Limb (tissue), 2 donors: Measurements from ENCODE around the gene EBF4.
A peak's percentile ranks its signal among the peaks of the same experiment; 100 is the strongest.

Experiments
- DNase-seq, 2 donors: peaks; one replicate each; pipeline ENCODE4 v3.0.0-alpha.2; 2016; ENCODE audit errors: extremely low spot score in 2 of 2

EBF4 gene, protein sequence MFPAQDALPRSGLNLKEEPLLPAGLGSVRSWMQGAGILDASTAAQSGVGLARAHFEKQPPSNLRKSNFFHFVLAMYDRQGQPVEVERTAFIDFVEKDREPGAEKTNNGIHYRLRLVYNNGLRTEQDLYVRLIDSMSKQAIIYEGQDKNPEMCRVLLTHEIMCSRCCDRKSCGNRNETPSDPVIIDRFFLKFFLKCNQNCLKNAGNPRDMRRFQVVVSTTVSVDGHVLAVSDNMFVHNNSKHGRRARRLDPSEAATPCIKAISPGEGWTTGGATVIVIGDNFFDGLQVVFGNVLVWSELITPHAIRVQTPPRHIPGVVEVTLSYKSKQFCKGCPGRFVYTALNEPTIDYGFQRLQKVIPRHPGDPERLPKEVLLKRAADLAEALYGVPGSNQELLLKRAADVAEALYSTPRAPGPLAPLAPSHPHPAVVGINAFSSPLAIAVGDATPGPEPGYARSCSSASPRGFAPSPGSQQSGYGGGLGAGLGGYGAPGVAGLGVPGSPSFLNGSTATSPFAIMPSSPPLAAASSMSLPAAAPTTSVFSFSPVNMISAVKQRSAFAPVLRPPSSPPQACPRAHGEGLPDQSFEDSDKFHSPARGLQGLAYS

DNA sequence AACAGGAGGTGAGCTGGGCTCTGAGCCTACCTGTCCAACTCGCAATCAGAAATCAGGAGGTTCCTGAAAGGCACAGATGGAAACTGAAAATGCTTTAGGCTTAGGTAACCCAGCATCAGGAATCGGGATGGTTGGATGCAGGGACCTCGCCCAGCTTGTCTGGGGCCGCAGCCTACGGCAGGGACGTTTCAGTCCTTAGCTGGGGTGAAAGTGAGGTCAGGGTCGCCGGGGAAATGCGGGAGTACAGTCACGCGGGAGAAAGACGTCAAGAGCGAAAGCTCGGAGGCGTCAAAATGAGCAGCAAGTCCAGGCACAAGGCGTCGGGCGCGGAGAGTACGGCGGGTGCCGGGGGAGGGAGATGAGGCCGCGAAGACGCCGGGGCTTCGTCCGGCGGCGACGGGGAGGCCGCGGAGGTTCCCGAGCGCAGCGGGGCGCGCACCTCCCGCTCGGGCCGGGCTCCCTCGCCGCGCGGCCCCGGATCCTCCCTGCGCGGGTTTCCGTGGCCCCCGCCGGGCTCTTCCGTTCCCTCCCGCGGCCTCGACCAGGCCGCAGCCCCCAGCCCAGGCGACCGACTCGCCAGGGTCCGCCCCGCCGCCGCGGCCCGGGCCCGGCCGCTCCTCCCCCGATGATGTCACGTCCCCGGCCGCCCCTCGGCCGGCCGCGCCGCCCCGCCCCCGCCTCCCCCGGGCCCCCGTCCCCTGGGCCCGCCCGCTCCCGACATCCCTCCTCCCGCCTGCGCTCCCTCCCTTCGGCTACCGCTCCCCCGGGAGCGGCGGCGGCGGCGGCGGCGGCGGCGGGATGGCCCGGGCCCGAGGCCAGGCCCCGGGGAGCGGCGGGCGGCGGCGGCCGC, at the start of gene EBF4:
EBF4 (plus strand) TSS at position 745 of the 850 bp plus-strand sequence. CDS start 866 bp downstream, outside the sequence.
- DNase-seq = peak in 1 of 2 donors; percentile 74

DNA sequence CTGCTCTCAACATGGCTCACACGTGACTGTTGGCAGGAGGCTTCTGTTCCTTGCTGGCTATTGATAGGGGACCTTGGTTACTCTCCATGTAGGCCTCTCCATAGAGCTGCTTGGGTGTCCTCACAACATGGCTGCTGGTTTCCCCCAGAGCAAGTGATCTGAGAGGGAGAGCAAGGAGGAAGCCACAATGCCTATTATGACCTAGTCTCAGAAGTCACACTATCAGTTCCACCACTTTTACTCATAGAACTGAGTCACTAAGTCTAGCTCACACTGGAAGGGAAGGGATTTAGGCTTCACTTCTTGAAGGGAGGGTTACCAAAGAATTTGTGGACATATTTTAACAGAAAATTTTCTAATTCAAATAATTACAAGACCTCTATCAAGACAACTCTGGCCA, 48.9 kb upstream of the EBF4 start:
- no peak for DNase-seq

DNA sequence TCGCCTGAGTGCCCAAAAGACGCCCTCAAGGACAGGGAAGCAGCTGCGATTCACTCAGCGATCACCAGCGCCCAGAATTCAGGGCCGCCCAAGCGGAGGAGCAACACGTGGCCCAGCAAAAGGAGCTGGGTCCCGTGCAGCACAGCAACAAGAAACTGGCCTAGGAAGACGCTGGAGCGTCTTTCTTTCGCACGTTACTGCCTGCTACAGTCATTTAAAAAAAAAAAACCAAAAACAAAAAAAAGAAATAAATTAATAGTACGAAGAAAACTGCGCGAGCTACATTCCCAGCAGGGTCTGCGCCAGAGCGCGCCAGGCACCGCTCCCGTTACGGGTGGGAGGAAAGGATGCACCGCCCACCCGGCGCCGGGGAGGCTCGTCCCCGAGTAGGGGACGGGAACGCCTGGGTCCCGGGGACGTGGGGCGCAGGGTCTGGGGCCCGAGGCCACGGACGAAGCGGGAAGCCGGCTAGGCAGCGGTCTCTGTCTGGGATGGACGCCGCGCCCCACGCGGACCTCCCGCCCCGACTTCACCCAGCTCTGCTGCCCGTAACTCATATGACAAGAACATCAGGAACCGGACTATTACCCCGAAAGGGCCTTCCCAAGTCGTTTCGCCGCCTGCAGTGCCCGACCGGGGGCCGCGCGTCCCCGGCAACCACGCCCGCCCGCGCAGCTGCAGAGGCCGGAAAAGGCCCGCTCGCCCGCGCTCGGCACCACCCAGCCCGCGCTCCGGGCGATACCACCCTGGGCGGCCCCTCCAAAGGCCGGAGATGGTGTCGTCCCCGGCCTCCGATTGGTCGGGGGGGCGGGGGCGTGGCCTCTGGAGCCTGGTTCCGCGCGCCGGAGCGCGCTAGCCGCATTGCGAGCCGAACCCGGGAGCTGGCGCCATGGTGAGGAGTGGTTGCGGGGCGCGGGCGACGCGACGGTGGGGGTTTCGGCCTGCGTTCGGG, 40.5 kb upstream of the EBF4 start, which contains the start of gene NOP56:
NOP56 (plus strand) TSS at position 861 of the 952 bp plus-strand sequence; CDS start at position 890, 29 bp downstream.
- peak; percentile 92 to 99 for DNase-seq

DNA sequence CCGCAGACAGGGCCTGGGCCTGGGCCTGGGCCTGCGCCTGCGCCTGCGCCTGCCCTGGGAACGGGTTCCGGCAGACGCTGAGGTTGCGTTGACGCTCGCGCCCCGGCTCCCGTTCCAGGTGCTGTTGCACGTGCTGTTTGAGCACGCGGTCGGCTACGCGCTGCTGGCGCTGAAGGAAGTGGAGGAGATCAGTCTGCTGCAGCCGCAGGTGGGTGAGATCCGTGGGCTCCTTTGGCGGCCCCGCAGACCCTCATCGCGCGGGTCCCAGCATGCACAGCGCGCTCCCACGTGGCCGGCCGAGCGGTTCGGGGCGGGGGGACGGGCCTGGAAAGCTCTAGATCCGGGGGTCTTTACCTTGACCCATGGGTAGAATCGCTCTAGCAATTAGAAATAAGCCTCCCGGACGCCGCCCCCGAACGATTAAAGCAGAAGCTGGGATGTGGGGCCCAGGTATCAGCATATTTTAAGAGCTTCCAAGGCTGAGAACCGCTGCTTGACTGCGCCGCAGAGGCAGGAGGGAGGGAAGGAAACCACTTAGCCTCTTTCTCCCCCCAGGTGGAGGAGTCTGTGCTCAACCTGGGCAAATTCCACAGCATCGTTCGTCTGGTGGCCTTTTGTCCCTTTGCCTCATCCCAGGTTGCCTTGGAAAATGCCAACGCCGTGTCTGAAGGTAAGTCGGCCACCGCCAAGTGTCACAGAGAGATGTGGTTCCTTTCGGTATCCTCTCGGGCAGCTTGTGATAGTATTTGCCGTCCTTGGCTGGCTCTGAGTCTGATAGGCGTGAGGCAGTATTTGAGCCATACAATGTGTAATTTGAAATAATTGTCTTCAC, 39.6 kb upstream of the EBF4 start:
- no peak for DNase-seq

DNA sequence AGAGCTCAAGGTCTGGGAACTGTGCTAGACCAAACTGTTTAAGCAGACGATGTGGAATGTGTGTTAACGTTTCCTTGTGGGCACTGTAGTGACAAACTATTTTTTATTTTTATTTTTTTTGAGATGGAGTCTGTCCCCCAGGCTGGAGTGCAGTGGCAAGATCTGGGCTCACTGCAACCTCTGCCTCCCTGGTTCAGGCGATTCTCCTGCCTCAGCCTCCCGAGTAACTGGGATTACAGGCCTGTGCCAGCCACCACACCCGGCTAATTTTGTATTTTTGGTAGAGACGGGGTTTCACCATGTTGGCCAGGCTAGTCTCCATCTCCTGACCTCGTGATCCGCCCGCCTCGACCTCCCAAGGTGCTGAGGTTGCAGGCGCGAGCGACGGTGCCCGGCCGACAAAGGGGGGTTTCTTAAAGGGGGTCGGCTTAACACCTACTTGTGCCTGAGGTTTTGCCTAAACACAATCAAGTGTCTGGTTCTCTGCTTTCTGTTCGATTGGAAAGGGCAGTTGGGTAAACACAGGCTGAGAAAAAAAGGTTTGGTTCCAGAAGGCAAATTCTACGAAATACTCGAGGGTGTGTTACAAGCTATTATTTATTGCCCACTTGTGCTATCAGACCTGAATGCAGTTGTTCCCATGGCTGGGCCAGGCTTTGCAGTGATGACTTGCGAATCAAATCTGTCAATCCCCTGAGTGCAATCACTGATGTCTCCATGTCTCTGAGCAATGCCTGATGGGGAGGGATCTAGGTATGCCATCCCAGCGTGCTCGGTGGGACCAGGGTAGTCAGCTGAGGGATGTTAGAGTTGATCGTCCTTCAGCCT, 38.8 kb upstream of the EBF4 start:
- DNase-seq = no peak

DNA sequence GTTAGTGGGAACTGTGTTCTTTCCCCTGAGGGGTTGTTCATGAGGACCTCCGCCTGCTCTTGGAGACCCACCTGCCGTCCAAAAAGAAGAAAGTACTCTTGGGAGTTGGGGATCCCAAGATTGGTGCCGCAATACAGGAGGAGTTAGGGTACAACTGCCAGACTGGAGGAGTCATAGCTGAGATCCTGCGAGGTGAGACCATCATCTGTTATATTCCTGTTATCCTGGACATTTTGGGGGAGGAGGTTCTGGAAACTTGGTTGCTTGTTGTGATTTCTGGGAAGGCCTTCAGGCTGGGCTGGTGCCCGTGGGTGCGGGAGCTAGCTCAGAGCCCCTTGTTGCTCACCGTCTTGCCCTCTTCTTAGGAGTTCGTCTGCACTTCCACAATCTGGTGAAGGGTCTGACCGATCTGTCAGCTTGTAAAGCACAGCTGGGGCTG, 38.2 kb upstream of the EBF4 start:
- no peak for DNase-seq

DNA sequence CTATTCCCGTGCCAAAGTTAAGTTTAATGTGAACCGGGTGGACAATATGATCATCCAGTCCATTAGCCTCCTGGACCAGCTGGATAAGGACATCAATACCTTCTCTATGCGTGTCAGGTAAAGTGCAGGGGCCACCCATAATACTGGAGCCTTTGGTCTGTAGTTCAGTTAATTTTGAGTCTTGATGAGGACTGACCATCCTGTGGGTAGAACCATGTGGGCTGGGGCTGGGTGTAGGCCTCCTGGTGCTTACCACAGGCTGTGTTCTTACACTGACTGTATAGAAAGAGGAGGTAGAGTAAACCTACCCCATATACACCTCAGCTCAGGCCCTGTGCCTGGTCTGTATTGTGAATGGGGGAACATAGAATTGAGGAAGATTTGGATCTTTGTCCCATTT, 37.7 kb upstream of the EBF4 start:
- DNase-seq = no peak

DNA sequence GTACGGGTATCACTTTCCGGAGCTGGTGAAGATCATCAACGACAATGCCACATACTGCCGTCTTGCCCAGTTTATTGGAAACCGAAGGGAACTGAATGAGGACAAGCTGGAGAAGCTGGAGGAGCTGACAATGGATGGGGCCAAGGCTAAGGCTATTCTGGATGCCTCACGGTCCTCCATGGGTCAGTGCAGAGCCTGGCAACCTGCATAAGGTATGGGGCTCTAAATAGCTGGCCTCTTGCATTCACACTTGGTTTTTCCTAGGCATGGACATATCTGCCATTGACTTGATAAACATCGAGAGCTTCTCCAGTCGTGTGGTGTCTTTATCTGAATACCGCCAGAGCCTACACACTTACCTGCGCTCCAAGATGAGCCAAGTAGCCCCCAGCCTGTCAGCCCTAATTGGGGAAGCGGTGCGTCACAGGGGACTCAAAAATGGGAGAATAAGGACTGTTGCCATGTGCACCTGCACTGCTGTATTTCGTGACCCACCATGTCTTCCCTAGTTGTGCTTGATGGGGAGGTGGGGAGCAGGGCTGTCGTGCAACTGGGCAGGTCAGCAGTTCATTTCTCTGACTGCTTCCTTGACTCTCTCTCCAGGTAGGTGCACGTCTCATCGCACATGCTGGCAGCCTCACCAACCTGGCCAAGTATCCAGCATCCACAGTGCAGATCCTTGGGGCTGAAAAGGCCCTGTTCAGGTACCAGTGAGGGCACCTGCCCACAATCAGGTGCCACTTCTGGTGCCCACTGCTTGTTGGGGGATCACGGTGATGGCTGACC, 37.1 kb upstream of the EBF4 start:
- DNase-seq = no peak

DNA sequence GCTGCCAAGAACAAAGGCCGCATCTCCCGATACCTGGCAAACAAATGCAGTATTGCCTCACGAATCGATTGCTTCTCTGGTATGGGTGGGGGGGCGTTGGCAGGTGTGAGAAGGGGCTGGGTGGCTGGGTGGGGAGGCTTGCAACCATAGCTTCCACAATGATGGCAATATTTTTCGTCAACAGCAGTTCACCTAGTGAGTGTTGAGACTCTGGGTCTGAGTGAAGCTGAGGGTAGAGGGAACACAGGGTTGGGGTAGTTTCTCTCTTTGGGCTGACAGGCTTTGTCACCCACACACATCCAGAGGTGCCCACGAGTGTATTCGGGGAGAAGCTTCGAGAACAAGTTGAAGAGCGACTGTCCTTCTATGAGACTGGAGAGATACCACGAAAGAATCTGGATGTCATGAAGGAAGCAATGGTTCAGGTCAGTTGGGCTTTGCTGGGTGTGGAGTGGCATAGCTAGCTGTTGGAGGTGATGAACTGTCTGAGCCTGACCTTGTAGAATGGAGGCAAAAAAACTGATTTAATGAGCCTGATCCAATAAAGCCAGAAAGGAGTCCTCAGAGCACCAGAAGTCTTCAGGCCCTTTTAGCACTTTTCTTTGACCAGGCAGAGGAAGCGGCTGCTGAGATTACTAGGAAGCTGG, 36.0 kb upstream of the EBF4 start:
- DNase-seq = no peak

DNA sequence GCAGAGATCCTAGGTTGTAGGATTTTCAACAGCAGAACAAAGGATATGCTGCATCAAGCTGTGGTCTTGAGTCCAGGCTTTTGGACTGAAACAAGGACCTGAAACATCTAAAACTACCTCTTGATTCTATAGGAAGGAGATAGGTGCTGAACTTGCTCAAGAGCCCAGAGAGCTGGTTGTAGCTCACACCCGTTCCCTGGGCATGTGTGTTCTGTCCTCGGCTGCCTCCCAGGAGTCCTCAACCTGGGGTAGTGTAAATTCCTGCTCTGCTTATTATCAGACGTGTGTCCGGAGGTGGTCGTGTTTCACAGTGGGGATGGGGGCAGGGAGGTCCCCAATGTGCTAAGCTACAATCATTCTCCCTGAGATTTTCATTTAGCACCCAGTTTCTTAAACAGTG, 35.3 kb upstream of the EBF4 start:
- DNase-seq = no peak

DNA sequence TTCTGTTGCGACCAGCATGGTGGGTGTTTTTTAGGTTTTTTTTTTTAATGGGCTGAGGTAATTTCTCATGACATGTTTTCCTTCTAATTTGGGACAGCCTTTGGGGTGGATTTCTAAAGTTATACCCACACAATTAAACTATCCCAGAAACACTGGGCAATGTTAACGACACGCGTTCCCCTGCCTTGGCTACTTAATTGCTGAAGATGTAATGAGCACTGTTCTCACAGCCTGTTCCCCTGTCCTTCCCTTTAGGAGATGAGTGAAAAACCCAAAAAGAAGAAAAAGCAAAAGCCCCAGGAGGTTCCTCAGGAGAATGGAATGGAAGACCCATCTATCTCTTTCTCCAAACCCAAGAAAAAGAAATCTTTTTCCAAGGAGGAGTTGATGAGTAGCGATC, 34.9 kb upstream of the EBF4 start:
- no peak for DNase-seq

DNA sequence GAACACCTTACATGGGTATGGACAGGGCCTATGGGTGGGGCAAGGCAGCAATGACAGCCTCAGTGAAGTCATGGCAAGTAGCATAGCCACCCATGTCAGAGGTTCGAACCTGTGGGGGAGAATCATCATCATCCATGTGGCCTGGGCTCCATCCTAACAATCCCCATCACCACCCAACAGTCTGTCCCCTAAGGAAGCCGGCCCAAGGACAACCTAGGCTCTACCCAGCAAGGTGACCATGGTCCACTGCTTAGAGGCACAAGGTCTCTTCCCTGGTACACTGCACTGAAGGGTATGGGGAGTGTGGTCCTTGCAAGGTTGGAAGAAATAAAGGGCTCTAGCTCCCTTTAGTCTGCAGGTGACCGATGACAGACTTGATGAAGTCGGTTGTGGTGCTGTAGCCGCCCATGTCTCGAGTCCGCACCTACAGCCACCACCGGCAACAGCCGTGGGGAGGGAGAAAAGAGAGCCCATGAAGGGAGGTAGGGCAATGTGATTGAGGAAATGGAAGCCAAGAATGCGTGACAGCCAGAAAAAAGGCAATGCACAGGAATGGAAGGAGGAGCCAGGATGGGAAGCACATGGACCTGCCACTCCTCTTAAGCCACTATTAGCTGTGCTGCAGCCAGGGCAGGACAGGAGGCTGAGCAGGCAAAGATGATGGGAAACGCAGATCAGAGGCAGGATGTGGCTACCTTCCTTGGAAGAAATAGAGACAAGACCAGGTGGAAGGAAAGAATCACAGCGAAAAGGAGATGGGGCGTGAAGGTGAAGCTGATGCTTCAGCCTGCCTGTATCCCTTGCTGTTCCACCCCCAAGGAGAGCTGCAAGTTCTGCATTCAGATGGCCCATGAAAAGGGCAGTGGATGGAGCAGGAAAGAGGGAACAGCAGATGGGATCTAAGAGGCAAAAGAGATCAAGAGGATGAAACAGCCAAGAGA, 33.9 kb upstream of the EBF4 start:
- DNase-seq = no peak

DNA sequence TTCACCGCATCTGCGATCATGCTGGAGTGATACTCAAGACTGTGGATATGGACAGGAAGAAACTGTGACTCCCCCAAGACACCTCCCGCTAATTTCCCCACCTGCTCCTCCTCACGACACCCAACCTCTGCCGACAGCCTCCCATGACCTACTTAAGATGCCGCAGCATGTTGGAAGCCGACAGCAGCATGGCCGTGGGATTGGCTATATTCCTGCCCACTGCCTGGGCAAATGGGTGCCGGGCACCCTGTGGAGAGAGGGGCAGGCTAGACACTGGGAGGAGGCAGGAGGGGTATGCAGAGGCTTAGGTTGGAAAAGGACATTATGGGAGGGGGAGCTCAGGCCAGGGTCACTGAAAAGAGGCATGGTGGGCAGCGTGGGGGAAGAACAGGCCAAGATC, 33.0 kb upstream of the EBF4 start:
- no peak for DNase-seq

DNA sequence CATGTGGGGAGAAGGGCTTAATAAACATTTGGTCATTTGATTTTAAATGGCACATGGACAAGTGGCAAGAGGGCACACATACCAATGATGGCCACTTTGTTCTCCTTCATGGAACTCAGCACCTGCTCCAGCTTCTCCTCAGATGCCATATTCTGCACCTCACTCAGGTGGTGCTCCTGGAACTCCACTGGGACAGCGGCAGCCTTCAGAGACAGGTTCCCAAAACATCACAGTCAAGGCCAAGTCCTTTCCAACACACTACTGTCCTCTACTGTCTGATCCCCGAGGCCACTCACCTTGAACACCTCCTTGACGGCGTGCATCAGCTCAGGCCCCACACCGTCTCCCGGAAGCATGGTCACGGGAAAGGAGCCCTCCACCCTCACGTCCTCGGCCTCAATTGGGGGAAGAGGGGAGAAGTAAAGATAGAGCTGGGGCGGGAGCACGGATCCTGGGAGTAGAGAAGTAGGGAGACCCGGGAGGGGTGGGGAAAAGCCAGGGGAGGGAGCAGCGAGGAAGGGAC, 29.2 kb upstream of the EBF4 start:
- DNase-seq = no peak

DNA sequence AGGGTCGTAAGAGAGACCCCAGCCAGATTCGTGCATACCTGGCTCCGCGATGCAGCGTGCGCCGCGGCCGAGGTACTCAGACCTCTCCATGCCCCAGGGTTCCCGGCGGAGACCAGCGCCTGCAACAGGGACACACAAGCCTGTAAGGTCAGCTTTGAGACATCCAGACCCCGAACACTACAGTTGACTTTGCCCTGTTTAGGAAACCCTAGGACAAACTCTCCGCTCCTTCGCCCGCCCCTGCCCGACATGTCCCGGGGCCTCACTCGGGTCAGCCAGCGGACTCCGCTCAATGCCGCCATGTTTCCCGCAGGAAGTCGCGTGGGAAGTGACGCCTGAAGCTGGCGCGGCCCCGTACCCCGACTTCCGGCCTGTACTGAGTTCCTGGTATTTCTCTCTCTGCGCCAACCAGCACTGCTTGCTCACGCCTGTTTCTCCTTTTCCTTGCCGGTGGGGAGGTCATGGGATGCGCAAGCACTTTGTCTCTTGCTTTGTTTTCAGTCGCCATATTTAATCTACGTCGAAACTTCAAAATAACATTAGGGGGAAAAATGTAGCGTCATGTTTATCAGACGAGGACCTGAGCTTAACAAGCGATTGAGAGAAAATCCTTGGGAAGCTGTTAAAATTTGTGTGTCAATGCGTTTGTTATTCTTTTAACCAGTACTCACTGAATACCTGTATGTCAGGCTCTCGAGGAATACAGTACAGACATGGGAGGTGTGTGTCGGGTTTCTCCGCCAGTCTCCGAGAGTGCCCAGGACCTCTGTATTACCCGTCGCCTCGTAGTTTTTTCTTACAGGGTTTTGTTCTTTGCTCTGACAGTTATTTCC, 28.5 kb upstream of the EBF4 start, which contains the start of gene IDH3B:
IDH3B (minus strand) TSS at position 330 of the 833 bp plus-strand sequence; CDS start at position 302, 28 bp downstream.
- peak; percentile 95 to 96 for DNase-seq
